ENCODE results near the gene LAMP5. TPM values are rescaled to one million over a fixed set of nuclear protein-coding genes. Genes with fewer than 3 reads are reported as not detected.

The LAMP5 gene
- total RNA-seq, 1 donor from 2014 or later: not detected

DNA sequence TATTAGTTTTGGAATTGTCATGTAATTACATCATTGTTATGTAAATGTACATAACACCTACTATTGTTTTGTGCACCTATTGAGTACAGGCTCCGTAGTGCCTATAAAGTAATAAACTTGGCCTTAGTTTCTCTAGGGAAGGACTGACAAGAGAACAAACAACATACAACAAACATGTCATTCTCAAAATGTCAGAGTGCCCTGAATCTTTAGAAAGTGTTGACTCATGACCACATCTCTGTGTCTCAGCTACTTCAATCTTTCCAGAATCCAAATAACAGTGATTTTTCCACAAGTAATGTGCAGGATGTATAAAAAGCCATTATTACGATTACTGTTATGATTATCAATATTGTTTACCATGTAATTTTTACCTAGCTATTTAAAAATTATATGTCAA, 17.2 kb downstream of the LAMP5 start:
- no peak for DNase-seq (ENCODE audit: extremely low read depth, low read depth, low spot score)

DNA sequence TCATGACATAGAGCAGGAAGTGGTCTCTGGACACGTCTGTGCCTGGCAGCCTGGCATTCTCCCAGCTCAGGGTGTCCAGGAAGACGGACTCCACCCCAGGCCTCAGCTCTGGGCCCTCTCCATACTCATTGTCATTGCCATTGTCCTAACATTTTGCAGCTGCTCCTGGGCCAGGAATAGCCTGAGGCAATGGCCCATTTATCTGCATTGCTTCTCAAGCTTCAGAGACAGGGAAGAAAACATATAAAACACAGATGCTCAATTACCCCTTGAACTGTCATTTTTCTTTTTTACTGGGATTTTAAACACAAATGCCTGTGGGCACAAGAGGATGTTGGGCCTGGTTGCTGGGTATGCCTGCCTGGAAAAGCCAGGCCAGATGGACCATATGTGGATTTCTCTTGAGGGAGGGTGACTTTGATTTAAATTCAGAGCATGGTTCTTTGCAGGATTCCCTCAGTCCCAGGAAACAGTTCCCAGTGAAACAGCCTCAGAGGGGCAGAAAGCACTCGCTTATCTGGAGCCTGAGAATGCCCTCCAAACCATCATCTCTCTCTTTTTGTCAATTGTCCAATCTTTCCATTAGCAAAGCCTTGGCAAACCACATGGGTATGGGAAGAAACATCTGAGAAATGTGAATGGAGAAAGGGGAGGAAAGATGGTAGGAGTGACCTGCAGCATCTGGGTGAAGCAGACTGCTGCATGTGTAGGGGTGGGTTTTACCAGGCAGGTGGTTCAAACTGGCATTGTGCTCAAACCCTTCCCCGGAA, 17.9 kb downstream of the LAMP5 start:
- no peak for DNase-seq (ENCODE audit: extremely low read depth, low read depth, low spot score)

DNA sequence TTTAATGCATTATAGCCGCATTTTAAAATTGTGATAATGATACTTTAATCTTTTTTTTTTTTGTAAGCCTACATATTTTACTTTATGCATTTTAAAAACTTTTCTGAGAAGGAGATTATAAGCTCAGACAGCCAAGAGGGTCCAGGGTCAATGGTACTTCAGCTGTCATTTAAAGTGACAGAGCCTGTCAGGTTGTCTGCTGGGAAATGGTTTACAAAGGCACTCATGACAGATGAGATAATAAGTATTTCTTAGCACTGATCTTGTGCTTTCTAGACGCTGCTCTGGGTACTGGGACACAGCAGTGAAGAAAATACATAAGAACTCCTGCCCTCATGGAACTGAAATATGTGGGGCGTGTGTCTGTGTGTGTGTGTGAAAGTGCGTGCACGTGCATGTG, 19.6 kb downstream of the LAMP5 start:
- DNase-seq (ENCODE audit: extremely low read depth, low read depth, low spot score): no peak

DNA sequence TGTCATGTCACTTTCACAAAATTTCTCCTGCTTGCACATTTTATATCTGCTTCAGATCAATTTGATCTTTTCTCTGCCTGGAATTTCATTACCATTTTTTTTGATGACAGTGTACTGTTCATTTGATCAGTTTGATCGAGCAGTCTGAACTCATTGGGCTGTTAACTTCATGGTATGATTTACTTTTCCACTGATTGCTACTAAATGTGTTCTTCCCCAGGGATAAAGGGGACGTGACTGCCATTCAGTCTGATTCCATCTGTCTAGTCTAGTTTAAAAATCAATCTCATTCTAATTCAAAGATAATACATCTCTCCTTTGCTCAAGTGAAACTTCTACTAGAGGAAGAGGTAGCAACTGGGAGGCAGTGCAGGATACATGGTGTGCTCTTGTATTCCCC, 21.1 kb downstream of the LAMP5 start:
- no peak for DNase-seq (ENCODE audit: extremely low read depth, low read depth, low spot score)

DNA sequence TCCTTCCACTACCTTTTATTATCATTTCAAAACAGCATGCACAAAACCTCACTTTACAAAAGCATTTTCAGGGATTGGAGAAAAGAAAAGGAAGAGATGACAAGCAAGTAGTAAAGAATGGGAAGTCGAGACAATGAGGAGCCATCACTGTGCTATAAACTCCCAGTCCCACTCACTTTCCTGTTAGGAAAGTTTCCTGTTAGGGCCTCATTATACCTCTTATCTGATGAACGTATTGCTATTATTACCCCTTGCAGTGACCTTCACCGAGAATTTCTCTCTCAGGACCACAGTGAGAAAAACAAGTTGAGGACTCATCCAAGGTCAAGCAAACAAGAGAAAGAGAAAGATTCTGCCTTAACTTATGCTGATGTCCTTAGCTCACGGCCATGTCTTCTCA, 28.8 kb downstream of the LAMP5 start:
- DNase-seq (ENCODE audit: extremely low read depth, low read depth, low spot score): no peak

DNA sequence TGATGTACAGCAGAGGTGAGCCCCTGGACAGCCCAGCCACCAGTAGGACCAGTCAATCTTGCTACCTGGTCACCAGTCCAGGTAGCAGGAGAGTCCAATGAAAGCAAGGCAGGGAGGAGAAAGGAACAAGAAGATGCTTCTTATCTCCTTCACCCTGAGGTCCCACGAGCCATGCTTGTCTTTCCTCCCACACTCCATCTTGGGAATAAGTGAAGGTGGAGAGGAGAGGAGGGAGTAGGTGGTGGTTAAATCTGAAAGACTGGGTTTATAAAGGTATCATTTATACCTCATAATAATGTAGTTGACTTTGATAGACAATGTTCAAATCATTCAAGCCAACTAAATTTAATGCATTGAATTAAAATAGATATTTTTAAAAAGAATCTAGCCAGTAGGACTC, 35.9 kb downstream of the LAMP5 start:
- no peak for DNase-seq (ENCODE audit: extremely low read depth, low read depth, low spot score)

DNA sequence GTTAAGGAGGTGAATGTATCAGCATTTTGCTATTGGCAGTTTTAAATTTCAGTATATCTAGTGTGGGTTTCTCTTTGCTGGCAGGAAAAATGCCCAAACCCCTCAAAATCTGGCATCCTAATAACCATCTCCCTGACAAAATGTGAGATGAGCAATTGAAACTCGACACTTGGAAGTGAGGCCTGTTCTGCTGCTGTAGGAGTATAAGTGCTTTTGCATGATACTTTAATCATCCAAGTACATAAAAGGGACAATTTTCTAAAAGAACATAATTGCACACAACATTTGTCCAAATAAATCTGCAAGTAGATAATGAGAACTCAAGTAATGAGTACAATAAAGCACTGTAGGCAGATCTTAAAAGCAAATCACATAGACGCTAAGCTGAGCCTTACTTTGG, 36.5 kb downstream of the LAMP5 start:
- DNase-seq (ENCODE audit: extremely low read depth, low read depth, low spot score): no peak

DNA sequence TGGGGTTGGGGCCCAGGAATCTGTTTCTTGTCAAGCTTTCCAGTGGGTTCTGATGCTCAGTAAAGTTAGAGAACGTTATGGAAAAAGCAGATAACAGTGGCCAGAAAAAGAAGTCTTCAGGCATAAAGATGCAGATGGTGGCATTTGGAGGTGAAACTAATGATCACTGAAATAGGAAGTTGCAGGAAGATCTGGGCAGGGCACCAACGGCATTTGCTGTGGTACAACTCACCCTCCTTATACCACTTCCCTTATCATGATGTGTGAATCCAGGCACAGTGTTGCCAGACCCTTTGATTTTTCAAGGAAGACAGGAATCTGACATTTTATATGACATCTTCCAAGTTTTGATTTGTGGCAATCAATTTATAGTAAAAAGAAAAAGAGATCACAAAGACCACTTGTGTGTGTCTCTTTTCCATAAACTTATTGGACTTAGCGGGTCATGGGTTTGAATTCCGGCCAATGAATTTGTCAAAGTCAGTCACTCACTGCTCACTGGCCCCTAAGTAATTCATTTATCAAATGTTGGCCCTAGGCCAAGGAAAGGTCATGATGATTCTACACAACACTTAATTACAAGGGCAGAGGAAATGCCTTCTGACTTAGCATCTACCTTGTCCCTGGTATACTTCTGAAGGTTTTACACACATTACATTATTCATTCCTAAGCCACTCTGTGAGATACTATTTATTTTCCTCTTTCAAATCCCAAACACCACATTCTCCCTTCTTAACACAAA, 37.6 kb downstream of the LAMP5 start:
- DNase-seq (ENCODE audit: extremely low read depth, low read depth, low spot score): no peak

DNA sequence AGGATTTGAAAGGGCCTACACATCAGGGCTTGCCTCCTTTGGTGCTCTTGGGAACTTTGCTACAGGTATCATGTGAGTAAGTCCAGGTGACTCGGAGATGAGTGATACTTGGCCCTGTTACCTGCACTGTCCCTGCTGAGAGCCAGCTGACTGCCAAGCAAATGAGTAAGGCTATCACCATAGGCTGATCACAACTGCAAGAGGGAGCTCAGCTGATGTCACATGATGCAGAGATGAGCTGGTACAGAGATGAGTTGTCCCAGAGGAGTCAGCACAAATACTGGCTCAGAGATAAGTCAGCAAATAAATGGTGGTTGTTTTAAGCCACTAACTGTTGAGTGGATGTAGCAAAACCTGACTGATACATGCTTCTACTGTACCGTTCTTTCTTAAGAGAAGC, 41.4 kb downstream of the LAMP5 start:
- DNase-seq (ENCODE audit: extremely low read depth, low read depth, low spot score): no peak

DNA sequence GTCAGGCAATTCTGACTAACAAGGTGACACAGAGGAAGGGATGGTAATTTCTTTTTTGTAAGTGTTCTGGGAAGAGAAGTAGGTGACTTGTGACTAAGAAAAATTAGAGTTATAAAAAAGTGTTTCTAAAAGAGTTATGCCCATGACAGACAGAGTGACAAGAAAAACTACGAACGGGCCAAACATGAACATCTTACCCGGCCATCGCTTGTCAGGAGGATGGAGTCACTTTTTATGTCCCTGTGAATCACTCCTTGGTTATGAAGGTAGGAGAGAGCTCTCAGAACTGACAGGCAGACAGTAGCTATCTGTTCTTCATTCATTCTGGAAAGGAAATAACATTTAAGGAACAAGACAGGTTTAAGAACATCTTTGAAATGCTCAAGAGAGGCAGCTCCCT, 43.0 kb downstream of the LAMP5 start:
- DNase-seq (ENCODE audit: extremely low read depth, low read depth, low spot score): no peak

DNA sequence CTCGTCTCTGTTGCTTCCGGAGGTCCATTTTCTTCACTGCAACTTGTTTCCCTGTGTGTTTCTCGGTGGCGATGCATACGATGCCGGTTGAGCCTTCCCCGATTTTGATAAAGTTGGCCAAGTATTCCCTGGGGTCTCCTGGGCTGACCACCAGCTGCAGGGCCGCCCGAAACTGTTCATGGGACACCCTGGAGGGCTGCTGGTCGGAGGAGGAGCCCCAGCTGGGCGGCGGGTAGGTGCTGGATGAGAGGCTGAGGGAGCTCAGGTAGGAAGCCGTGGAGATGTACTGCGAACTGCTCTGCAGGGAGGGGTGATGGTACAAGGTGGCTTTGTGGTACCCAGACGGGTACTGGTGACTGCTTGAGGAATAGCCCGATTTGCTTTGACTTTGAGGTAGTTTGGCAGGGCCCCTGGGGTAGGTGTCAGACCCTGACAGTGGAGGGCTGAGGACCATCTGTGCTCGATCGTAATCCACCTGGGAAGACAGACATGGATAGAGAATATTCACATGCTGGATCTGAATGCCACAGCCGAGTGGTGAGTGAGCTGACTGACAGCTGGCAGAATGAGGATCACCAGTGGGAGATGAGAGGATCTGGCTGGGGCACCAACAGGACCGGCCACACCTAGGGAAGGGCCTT, 51.6 kb downstream of the LAMP5 start:
- no peak for DNase-seq (ENCODE audit: extremely low read depth, low read depth, low spot score)

DNA sequence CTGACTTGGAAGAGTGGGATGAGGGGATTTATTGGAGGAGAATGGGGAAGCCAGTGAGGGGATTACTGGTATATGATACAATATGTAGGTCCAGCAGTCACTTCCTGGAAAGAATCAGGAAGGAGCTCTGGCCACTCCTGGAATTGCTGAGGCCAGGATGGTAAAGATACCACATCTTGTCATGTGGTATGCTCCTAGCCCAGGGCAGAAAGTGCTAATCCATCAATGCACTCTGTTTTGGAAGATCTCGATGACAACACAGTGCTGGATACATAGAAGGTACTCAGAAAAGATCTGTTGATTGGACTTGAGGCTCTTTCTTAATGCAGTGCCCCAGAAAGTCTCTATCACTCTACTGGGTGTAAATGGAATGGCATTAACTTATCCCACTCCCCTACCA, 52.6 kb downstream of the LAMP5 start:
- no peak for DNase-seq (ENCODE audit: extremely low read depth, low read depth, low spot score)

DNA sequence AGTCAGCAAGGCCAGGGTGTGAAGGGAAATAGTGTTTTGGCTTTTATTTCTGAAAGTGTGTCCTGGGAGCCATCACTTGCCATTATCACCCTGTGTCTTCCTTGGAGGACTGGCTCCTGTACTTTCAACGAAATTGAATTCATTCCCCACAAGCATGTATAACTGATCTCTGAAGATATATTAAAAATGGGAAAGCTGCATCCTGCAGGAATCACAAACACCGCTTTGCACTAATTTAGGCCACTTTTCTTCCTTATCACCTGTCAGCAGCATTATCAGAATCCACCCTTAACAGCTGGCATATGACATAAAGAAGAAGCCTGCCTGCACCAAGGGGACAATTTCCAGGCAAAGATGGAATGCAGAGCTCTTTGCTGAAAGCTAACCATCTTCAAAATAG, 56.2 kb downstream of the LAMP5 start:
- no peak for DNase-seq (ENCODE audit: extremely low read depth, low read depth, low spot score)

DNA sequence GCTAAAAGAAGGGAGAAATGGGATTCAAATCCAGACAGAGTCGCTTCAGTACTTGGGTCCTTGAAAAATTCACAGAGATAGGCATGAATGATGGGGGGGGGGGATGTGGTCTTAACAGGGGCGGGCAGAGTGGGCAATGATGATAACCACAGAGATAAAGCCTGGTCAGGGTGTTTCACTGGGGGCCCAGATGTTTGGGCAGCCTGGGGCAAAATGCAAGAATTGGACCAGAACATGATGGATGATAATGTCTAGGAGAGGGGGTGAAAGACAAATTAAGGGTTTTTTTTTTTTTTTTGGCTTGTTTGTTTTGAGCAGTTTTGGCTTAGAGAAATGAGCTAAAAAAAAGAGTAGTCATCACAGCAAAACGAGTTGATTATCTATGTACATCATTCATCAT, 57.4 kb downstream of the LAMP5 start:
- DNase-seq (ENCODE audit: extremely low read depth, low read depth, low spot score): no peak

DNA sequence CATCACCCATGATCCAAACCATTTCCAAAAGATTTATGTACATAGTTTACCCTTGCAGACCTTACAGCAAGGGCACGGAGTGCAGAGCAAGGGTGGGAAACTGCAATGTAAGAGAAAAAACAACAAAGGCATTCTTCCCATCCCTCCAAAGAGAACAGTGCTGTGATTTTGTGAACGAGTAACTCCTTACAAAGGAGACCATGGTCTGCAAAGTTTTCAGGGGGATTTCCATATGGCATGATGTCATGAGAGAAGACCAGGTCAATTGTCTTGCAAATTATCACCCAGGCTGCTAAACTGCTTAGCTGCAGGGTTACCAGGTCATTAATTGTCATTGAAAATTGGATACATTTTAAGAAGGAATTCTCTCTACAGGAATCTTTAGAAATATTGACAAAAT, 58.3 kb downstream of the LAMP5 start:
- no peak for DNase-seq (ENCODE audit: extremely low read depth, low read depth, low spot score)

DNA sequence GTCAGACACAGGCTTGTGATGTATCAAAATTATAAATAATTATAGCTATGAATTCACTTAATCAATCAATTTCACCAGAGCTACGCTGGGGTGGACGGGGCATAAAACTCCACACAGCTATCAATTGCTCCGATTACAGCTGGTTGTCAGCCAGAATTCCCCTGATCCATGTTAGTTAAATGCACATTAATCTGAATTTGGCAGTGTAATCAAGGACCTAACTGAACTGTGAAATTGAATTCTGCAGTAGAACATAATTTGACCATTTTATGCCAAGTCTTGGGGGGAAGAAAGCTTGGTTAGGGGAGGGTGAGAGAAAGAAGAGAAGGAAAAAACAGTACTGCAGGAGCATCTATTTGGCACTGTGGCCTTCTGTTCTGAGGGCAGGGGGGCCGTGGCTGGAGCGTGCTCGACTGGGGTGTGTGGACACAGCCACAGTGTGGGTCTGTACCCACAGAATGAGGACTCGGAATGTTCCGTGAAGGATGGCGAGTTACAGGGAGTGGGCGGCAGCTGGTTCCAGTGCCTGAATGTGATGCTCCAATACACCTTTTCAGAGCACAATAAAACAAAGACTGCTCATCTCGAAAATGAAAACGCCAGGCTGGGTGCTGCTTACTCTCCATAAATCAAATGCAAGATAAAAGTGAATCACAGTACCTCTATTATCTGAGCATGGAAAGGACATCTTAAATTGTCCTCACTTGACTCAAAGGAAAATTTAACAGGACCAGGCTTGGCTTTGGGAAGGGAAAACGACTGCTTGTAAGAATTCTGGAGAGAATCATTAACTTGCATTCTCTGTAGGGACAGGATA, 59.2 kb downstream of the LAMP5 start:
- no peak for DNase-seq (ENCODE audit: extremely low read depth, low read depth, low spot score)

DNA sequence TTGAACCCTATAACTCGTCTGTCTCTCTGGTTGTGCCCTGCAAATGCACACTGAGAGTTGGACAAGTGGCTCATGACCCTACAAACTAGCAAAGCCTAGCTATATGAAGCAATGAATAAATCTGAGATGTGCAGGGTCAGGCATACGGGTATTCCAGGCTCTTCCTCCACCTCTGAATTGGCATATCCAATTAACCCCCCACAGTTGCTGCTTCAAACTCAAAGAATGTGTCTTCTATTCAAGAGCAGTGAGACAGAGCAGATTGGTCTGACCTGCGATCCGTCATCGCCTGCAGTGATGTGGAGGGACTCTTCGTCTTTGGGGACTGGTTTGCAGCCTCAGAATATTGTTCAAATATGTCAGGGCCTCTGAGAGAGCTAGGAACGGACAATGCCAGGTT, 59.8 kb downstream of the LAMP5 start:
- DNase-seq (ENCODE audit: extremely low read depth, low read depth, low spot score): no peak

DNA sequence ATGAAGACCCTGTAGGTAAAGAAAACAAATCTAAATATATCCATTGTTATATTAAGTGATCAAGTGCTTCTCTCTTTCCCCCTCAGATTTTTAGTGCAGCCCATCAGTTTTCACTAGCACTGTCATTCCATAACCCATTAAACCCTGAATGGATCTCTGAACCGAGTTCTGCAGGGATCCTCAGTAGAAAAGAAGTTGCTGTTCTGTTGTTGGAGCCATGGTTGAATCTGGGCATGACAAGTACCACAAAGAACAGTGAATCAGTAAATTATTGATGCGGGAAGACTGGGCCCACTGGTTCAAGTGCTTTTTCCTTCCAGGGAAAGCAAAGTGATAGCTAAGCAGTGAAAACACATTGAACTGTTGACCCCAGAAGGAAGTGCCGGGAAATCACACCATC, 60.4 kb downstream of the LAMP5 start:
- no peak for DNase-seq (ENCODE audit: extremely low read depth, low read depth, low spot score)

DNA sequence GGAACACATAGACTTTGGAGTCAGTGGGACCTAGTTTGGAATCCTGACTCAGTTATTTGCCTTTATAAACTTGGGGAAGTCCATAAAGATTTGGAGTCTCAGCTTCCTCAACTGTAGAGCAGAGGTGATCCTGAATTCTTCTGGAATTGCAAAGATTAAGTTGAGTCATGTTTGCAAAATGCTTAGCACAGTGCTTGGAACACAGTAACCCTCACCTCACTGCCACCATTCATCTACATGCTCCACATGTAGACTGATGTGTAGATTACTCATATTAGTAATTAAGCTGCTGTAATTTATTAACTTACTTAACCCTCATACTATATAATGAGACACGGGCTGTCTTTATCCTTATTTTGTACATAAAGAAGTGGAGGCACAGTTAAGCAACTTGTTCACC, 61.4 kb downstream of the LAMP5 start:
- no peak for DNase-seq (ENCODE audit: extremely low read depth, low read depth, low spot score)

DNA sequence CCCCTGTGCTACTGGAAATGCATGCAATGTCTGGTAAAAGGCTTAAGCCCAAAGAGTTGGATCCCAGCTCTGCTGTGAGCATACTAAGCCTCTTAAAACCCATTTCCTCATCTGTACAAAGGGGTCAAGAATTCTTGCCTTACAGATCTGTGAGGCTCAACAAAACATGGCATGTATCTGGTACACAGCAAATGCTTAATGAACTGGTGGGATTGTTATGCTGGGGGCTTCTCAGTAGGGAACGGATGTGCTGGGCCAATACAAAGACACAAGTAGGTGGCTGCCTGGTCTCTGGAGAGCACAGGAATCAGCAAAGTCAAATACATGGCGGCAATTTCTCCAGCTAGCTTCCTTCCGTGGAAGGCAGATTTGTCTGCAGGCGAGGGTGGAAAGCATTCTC, 62.3 kb downstream of the LAMP5 start:
- no peak for DNase-seq (ENCODE audit: extremely low read depth, low read depth, low spot score)

DNA sequence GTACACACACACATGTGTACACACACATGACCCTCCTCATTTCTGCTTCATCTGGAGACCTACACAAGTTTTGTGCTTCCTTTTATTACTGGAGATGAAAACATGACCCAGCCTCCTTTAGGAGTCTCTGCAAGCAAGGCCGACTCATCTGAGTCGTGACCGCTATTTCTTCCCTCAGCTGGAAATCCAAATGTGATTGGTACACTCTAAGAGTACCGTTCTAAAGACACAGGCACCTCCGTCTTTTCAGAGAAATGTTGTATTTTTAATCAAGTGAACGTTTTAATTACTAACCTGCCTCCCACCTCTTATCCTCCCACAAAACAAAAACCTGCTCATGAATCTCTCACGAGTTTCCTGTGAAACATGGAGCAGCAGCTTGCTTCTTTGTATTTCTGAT, 63.0 kb downstream of the LAMP5 start:
- DNase-seq (ENCODE audit: extremely low read depth, low read depth, low spot score): no peak

All from glomerular endothelial cell (primary cell).